B cell (primary cell): ENCODE results near the gene TMEM126A. TPM values are rescaled to one million over a fixed set of nuclear protein-coding genes. Genes with fewer than 3 reads are reported as not detected.
A peak's percentile ranks its signal among the peaks of the same experiment; 100 is the strongest.

Experiments used
- ATAC-seq: fragments of 200-7000 bp; cut with Tn5 transposase; one replicate; pipeline ENCODE4 v1.10.0; 2021; ENCODE audit warnings: low read depth, mild to moderate bottlenecking, moderate number of reproducible peaks, moderate library complexity
- CTCF ChIA-PET: fragments of 350-600 bp; sonication (Branson Sonifier 250); formaldehyde crosslinking; loops from one replicate; lab custom pipeline; 2021; ENCODE audit warnings: antibody characterized with exemption, inconsistent platforms; lab: Charles Lee
- POLR2A ChIA-PET: fragments of 350-600 bp; sonication (Branson Sonifier 250); formaldehyde crosslinking; loops from one replicate; lab custom pipeline; 2021; ENCODE audit warnings: antibody characterized with exemption; lab: Charles Lee
- DNase-seq: peaks from one replicate; pipeline ENCODE4 v3.0.0; 2013
- H2AFZ ChIP-seq: 2 replicates; pipeline ENCODE4 v1.6.1; 2012; ENCODE audit warnings: mild to moderate bottlenecking, low read depth, low read length; ENCODE audit not compliant: insufficient read depth, poor library complexity, severe bottlenecking
- H3K27ac ChIP-seq, 2 donors: 1 replicate in 1 of 2; 2 replicates in 1 of 2; pipeline ENCODE4 v1.5.1; 2012 to 2013; ENCODE audit warnings: low read length in 2 of 2, mild to moderate bottlenecking in 2 of 2, moderate library complexity in 1 of 2
- H3K27me3 ChIP-seq, 4 experiments: fragments of 200-600 bp in 1 of 4; sonication (generic) in 1 of 4; replicated peaks in 1 of 4; 1 replicate in 2 of 4; 2 replicates in 2 of 4; pipeline versions ENCODE4 v1.6.1 to v1.7.0; 2013 to 2016; ENCODE audit warnings: low read length in 3 of 4, mild to moderate bottlenecking in 2 of 4, mixed read lengths in 1 of 4, moderate library complexity in 1 of 4; ENCODE audit not compliant: insufficient read depth in 4 of 4, control insufficient read depth in 3 of 4; ENCODE audit errors: control extremely low read depth in 1 of 4
- H3K36me3 ChIP-seq, 2 experiments: replicated peaks in 1 of 2; 1 replicate in 1 of 2; 2 replicates in 1 of 2; pipeline versions ENCODE4 v1.6.1 to v1.7.1; 2013; ENCODE audit warnings: low read length in 1 of 2; ENCODE audit not compliant: insufficient read depth in 2 of 2, control insufficient read depth in 1 of 2; ENCODE audit errors: control extremely low read depth in 1 of 2, extremely low read depth in 1 of 2
- H3K4me1 ChIP-seq, 2 donors: fragments of 200-600 bp in 1 of 2; sonication (generic) in 1 of 2; 1 replicate in 1 of 2; 2 replicates in 1 of 2; pipeline versions ENCODE4 v1.5.1 to v1.6.1; 2013 to 2017; ENCODE audit warnings: low read length in 2 of 2; ENCODE audit not compliant: control insufficient read depth in 2 of 2, insufficient read depth in 2 of 2
- H3K4me2 ChIP-seq: replicated peaks from 2 replicates; pipeline ENCODE3; 2012; ENCODE audit warnings: mild to moderate bottlenecking, low read depth, low read length; ENCODE audit not compliant: poor library complexity, severe bottlenecking
- H3K4me3 ChIP-seq, 5 experiments: fragments of 200-600 bp in 1 of 5; sonication (generic) in 1 of 5; 1 replicate in 3 of 5; 2 replicates in 2 of 5; pipeline versions ENCODE4 v1.5.1 to v1.7.0; 2011 to 2016; ENCODE audit warnings: low read length in 4 of 5, mild to moderate bottlenecking in 4 of 5, low read depth in 2 of 5, control low read depth in 1 of 5, moderate library complexity in 1 of 5; ENCODE audit not compliant: insufficient read depth in 1 of 5; ENCODE audit errors: control extremely low read depth in 1 of 5, extremely low read depth in 1 of 5
- H3K79me2 ChIP-seq: fragments of 200-600 bp; sonication (generic); one replicate; pipeline ENCODE4 v1.6.0; 2016; ENCODE audit warnings: low read length; ENCODE audit not compliant: control insufficient read depth, insufficient read depth
- H3K9ac ChIP-seq: fragments of 200-600 bp; sonication (generic); 2 replicates; pipeline ENCODE4 v1.6.1; 2017; ENCODE audit warnings: mild to moderate bottlenecking, low read length, moderate library complexity
- H3K9me3 ChIP-seq, 3 donors: one replicate each; pipeline versions ENCODE4 v1.6.1 to v1.7.1; 2013; ENCODE audit warnings: low read length in 2 of 3; ENCODE audit not compliant: control insufficient read depth in 2 of 3, insufficient read depth in 1 of 3; ENCODE audit errors: control extremely low read depth in 1 of 3
- H4K20me1 ChIP-seq: 2 replicates; pipeline ENCODE4 v1.6.0; 2012; ENCODE audit warnings: mild to moderate bottlenecking, low read length; ENCODE audit not compliant: insufficient read depth, control insufficient read depth, poor library complexity, severe bottlenecking
- H3K27ac Mint-ChIP-seq: one replicate; pipeline ENCODE4 v1.8.0; 2021; ENCODE audit warnings: mixed read lengths
- H3K27me3 Mint-ChIP-seq: one replicate; pipeline ENCODE4 v1.8.0; 2021; ENCODE audit warnings: mixed read lengths
- H3K4me1 Mint-ChIP-seq: one replicate; pipeline ENCODE4 v1.8.0; 2021; ENCODE audit warnings: mixed read lengths
- H3K4me3 Mint-ChIP-seq: one replicate; pipeline ENCODE4 v1.8.0; 2021; ENCODE audit warnings: mixed read lengths
- H3K9me3 Mint-ChIP-seq: one replicate; pipeline ENCODE4 v1.8.0; 2022; ENCODE audit warnings: mixed read lengths; ENCODE audit not compliant: insufficient read depth
- CTCF ChIP-seq: fragments of 200-600 bp; IDR thresholded peaks from one replicate; pipeline ENCODE4 v1.8.0; 2022; ENCODE audit warnings: antibody characterized with exemption, mild to moderate bottlenecking
- EZH2 ChIP-seq: IDR thresholded peaks from 2 replicates; pipeline ENCODE4 v1.6.1; 2012; ENCODE audit warnings: borderline replicate concordance, low read depth, mild to moderate bottlenecking, moderate library complexity, low read length; ENCODE audit not compliant: insufficient read depth, poor library complexity, severe bottlenecking
- WGBS: methylation state at CpG from one replicate; pipeline ENCODE4 v1.1.5; 2013; ENCODE audit warnings: missing lambda C conversion rate; ENCODE audit not compliant: insufficient coverage; 5-methylcytosine and 5-hydroxymethylcytosine counted together
- intact Hi-C: fragments of 100-400 bp; cut with micrococcal nuclease; formaldehyde crosslinking; loops from one replicate; pipeline ENCODE4 v1.10.0; 2022
- polyA plus RNA-seq: library from polyadenylated mRNA; depleted of rRNA; stranded (reverse); fragments of >200 nt; gene quantifications from 2 replicates; pipeline ENCODE4 v1.2.3, GENCODE V29; 2012
- total RNA-seq, 2 donors: library from RNA; stranded (reverse); fragments of 120-200 nt in 1 of 2; gene quantifications; 1 replicate in 1 of 2; 2 replicates in 1 of 2; pipeline versions ENCODE4 v1.2.3 to v1.2.4, GENCODE V29; 2013 to 2022

Gene TMEM126A
- total and polyA plus RNA-seq, 2 donors (not counting 1 experiment from before 2014, with no cell fraction given), result 15.8 to 19.1 TPM

- WGBS, result 17% methylated on average over 30 of the region's 43 CpGs
- Mint-ChIP-seq H3K27ac (peak overlapping the region; percentile 85), H3K27me3 (peaks cover 9% of the 10 kb centered on the region), H3K9me3 (no peaks in the 10 kb centered on the region), H3K4me1 (peaks cover 17% of the 10 kb centered on the region), H3K4me3 (peak overlapping the region; percentile 87)
- CTCF ChIA-PET, result interaction anchor here (0.6 to 1.2 kb wide), 2 partner anchors 13 to 34 kb away, joined by 3 to 5 read pairs; no protein-coding TSS in a partner anchor
- Histone ChIP-seq H3K4me2 (peak overlapping the region; percentile 95), H3K9me3 (no peaks in the 10 kb centered on the region), H2AFZ (peak overlapping the region; percentile 99), H3K79me2 (peaks cover 3% of the 10 kb centered on the region), H3K4me1 (peaks cover 0 to 4% of the 10 kb centered on the region in 2 donors), H3K4me3 (peak overlapping the region; percentile 62 to 96 (median 77)), H4K20me1 (no peaks in the 10 kb centered on the region), H3K9ac (peak overlapping the region; percentile 93), H3K36me3 (no peaks in the 10 kb centered on the region), H3K27me3 (peaks cover 0 to 9% (median 0%) of the 10 kb centered on the region in 4 experiments), H3K27ac (peak overlapping the region; percentile 31 to 72)
- ATAC-seq, result peak; percentile 95
- DNase-seq, result peak; percentile 70
- intact Hi-C loops, result loop anchor here (1.0 to 5.0 kb wide), 2 partner anchors 17 to 55 kb away; partner anchors contain the start of genes CREBZF, DLG2 and TMEM126B
- no peak for TF ChIP-seq EZH2
- no peak for TF ChIP-seq CTCF
- POLR2A ChIA-PET, result no interaction called here
Observed at GRCh38 chr11:85682330-85683305, 34.9 kb downstream of the TMEM126A start.
